Measurements from ENCODE around the gene CCNL2. TPM values are rescaled to one million over a fixed set of nuclear protein-coding genes. Genes with fewer than 3 reads are reported as not detected.

Gene CCNL2
- total and polyA plus RNA-seq, 2 of the 13 experiments (the other 11 are each of a cell fraction or from before 2014, with no cell fraction given), result 105 to 340 TPM

- TF ChIP-seq FOXO4 (CRISPR knock-in tag; conservative IDR thresholded peaks at IDR 0.05) (no peak), MBNL3 (CRISPR knock-in tag; conservative IDR thresholded peaks at IDR 0.05) (no peak), SOX13 (IDR thresholded peaks at IDR 0.05) (no peak), SOX13 (CRISPR knock-in tag; conservative IDR thresholded peaks at IDR 0.05 in 1 of 2, IDR thresholded peaks at IDR 0.05 in 1 of 2) (peak in 1 of 2 experiments; percentile 43; a peak in 2 of 4 replicates), ZBTB38 (CRISPR knock-in tag; IDR thresholded peaks at IDR 0.05) (no peak), ZNF746 (CRISPR knock-in tag; IDR thresholded peaks at IDR 0.05) (0 out of 2 replicates have a peak, but pooled peaks have one; percentile 41), ZNF253 (CRISPR knock-in tag; IDR thresholded peaks at IDR 0.05; ENCODE audit: borderline replicate concordance) (no peak), ZFY (CRISPR knock-in tag; IDR thresholded peaks at IDR 0.05) (peak; percentile 67), TBX2 (CRISPR knock-in tag; IDR thresholded peaks at IDR 0.05; ENCODE audit: borderline replicate concordance) (peak; percentile 52; the same call in 1 of the 2 replicates), ZNF672 (CRISPR knock-in tag; IDR thresholded peaks at IDR 0.05) (no peak), HNF4A (CRISPR knock-in tag; IDR thresholded peaks at IDR 0.05) (no peak), ZNF530 (CRISPR knock-in tag; IDR thresholded peaks at IDR 0.05; ENCODE audit: low read depth) (no peak), RARG (CRISPR knock-in tag; IDR thresholded peaks at IDR 0.05; ENCODE audit: low read depth) (no peak), STAT5B (CRISPR knock-in tag; IDR thresholded peaks at IDR 0.05) (no peak), ELF4 (CRISPR knock-in tag; IDR thresholded peaks at IDR 0.05; ENCODE audit: borderline replicate concordance) (no peak), NFRKB (IDR thresholded peaks at IDR 0.05) (no peak), FUBP1 (CRISPR knock-in tag; IDR thresholded peaks at IDR 0.05; ENCODE audit: borderline replicate concordance) (no peak), ZNF275 (CRISPR knock-in tag; IDR thresholded peaks at IDR 0.05; ENCODE audit: borderline replicate concordance) (peak; percentile 74; the same call in 1 of the 2 replicates), IRF9 (CRISPR knock-in tag; IDR thresholded peaks at IDR 0.05; ENCODE audit: borderline replicate concordance) (no peak), ZNF234 (CRISPR knock-in tag; conservative IDR thresholded peaks at IDR 0.05) (no peak), NR2F2 (IDR thresholded peaks at IDR 0.05; ENCODE audit: borderline replicate concordance, low read depth) (peak; percentile 22; the same call in 1 of the 2 replicates), NFKB2 (CRISPR knock-in tag; IDR thresholded peaks at IDR 0.05; ENCODE audit: borderline replicate concordance) (no peak; the same call in 1 of the 2 replicates), ZBTB42 (CRISPR knock-in tag; IDR thresholded peaks at IDR 0.05) (0 out of 2 replicates have a peak, but pooled peaks have one; percentile 53), JUN (CRISPR knock-in tag; IDR thresholded peaks at IDR 0.05) (0 out of 2 replicates have a peak, but pooled peaks have one; percentile 23)
These were observed 40.5 kb downstream of the CCNL2 start, which contains the start of gene MXRA8 (continued) for GRCh38 chr1:1358433-1359271.
